Endothelial cell of umbilical vein (primary cell): ENCODE results near the gene DHX16. TPM values are rescaled to one million over a fixed set of nuclear protein-coding genes. Genes with fewer than 3 reads are reported as not detected.

ENCODE experiments used
- BruUV-seq: library from RNA; stranded (reverse); fragments of 400-500 nt; replicated peaks from 2 replicates; lab custom pipeline; 2021; lab: Mats Ljungman, UMichigan
- CTCF ChIA-PET: fragments of 300-600, 350-600 bp; sonication (Branson Sonifier 250); formaldehyde crosslinking; loops from one replicate; lab custom pipeline; 2021; ENCODE audit warnings: antibody characterized with exemption, inconsistent platforms; lab: Charles Lee
- POLR2A ChIA-PET: fragments of 300-600, 350-600 bp; sonication (Branson Sonifier 250); formaldehyde crosslinking; loops from one replicate; lab custom pipeline; 2021; ENCODE audit warnings: antibody characterized with exemption, inconsistent platforms; lab: Charles Lee
- DNase-seq: peaks from one replicate; pipeline ENCODE4 v3.0.0-alpha.2; 2011; ENCODE audit warnings: low read depth, low spot score
- FAIRE-seq: peaks from 2 replicates; lab custom pipeline; 2011; peaks lifted over from hg19 to GRCh38; lab: Jason Lieb, UNC
- H2AFZ ChIP-seq: 2 replicates; pipeline ENCODE4 v1.6.0; 2012; ENCODE audit warnings: low read depth, low read length, control low read depth, inconsistent platforms
- H3K27ac ChIP-seq: 2 replicates; pipeline ENCODE4 v1.5.1; 2011; ENCODE audit warnings: low read depth, mild to moderate bottlenecking, control low read depth, low read length, moderate library complexity; ENCODE audit not compliant: insufficient read depth
- H3K27me3 ChIP-seq, 2 experiments: 2 replicates each; pipeline versions ENCODE4 v1.6.0 to v1.6.1; 2011; ENCODE audit warnings: low read length in 2 of 2, mixed read lengths in 1 of 2; ENCODE audit not compliant: control insufficient read depth in 2 of 2, insufficient read depth in 2 of 2
- H3K36me3 ChIP-seq, 2 experiments: 2 replicates in 1 of 2; 3 replicates in 1 of 2; pipeline ENCODE4 v1.5.1; 2011; ENCODE audit warnings: low read length in 2 of 2, mild to moderate bottlenecking in 1 of 2, moderate library complexity in 1 of 2; ENCODE audit not compliant: control insufficient read depth in 2 of 2, insufficient read depth in 2 of 2; ENCODE audit errors: extremely low read depth in 1 of 2
- H3K4me1 ChIP-seq: 3 replicates; pipeline ENCODE4 v1.5.1; 2011; ENCODE audit warnings: mild to moderate bottlenecking, low read length; ENCODE audit not compliant: control insufficient read depth, insufficient read depth; ENCODE audit errors: extremely low read depth
- H3K4me2 ChIP-seq: 2 replicates; pipeline ENCODE4 v1.6.1; 2011; ENCODE audit warnings: low read length, control low read depth, mixed read lengths; ENCODE audit not compliant: insufficient read depth
- H3K4me3 ChIP-seq, 3 experiments: fragments of 200-600 bp in 1 of 3; sonication (generic), shearing (Covaris generic) in 1 of 3; replicated peaks in 1 of 3; 2 replicates each; pipeline ENCODE4 v1.5.1; 2011 to 2016; ENCODE audit warnings: control low read depth in 3 of 3, low read length in 3 of 3, mild to moderate bottlenecking in 2 of 3, inconsistent platforms in 1 of 3, low read depth in 1 of 3, moderate library complexity in 1 of 3; ENCODE audit not compliant: insufficient read depth in 1 of 3
- H3K79me2 ChIP-seq: 2 replicates; pipeline ENCODE4 v1.6.0; 2012; ENCODE audit warnings: low read length, inconsistent platforms; ENCODE audit not compliant: control insufficient read depth, insufficient read depth
- H3K9ac ChIP-seq: replicated peaks from 2 replicates; pipeline ENCODE3; 2011; ENCODE audit warnings: low read length, control low read depth; ENCODE audit not compliant: insufficient read depth; ENCODE audit errors: extremely low read depth
- H3K9me1 ChIP-seq: replicated peaks from 3 replicates; pipeline ENCODE4 v1.6.0; 2011; ENCODE audit warnings: mild to moderate bottlenecking, low read length; ENCODE audit not compliant: control insufficient read depth, insufficient read depth; ENCODE audit errors: extremely low read depth
- H3K9me3 ChIP-seq: replicated peaks from 2 replicates; pipeline ENCODE4 v1.5.1; 2012; ENCODE audit warnings: low read length, inconsistent platforms; ENCODE audit not compliant: control insufficient read depth, insufficient read depth
- H4K20me1 ChIP-seq: replicated peaks from 2 replicates; pipeline ENCODE3; 2011; ENCODE audit warnings: mild to moderate bottlenecking, low read length; ENCODE audit not compliant: control insufficient read depth, insufficient read depth; ENCODE audit errors: extremely low read depth
- EZH2 ChIP-seq: IDR thresholded peaks from 2 replicates; pipeline ENCODE4 v1.6.1; 2012; ENCODE audit warnings: borderline replicate concordance, low read depth, mild to moderate bottlenecking, moderate library complexity, low read length, inconsistent platforms; ENCODE audit not compliant: severe bottlenecking
- FOS ChIP-seq: IDR thresholded peaks from 2 replicates; pipeline ENCODE4 v1.6.1; 2011; ENCODE audit warnings: mild to moderate bottlenecking, low read length, moderate library complexity, borderline replicate concordance; ENCODE audit not compliant: insufficient read depth
- GATA2 ChIP-seq: IDR thresholded peaks from 2 replicates; pipeline ENCODE4 v1.7.0; 2011; ENCODE audit warnings: low read depth, mild to moderate bottlenecking, moderate library complexity, mixed read lengths, low read length; ENCODE audit not compliant: insufficient read length, insufficient read depth
- JUN ChIP-seq: IDR thresholded peaks from 2 replicates; pipeline ENCODE4 v1.6.1; 2011; ENCODE audit warnings: borderline replicate concordance, low read depth; ENCODE audit not compliant: insufficient read length, insufficient read depth
- MYC ChIP-seq: IDR thresholded peaks from one replicate; pipeline ENCODE4 v1.6.1; 2011; ENCODE audit warnings: mild to moderate bottlenecking, low read depth, low read length
- POLR2A ChIP-seq: IDR thresholded peaks from 2 replicates; pipeline ENCODE4 v1.6.1; 2012; ENCODE audit warnings: low read depth, mild to moderate bottlenecking, control low read depth, low read length
- POLR2AphosphoS5 ChIP-seq: IDR thresholded peaks from 2 replicates; pipeline ENCODE4 v1.6.1; 2012; ENCODE audit warnings: low read depth, mild to moderate bottlenecking, control low read depth, low read length, moderate library complexity; ENCODE audit not compliant: insufficient read depth
- dilution Hi-C: fragments of 300-500 bp; cut with MboI; formaldehyde crosslinking; loops from one replicate; pipeline ENCODE4 v1.15.0; 2019; ENCODE audit warnings: low sequenced_read_pairs; ENCODE audit not compliant: extremely low pct_ligation_motif_present
- intact Hi-C: fragments of 100-400 bp; cut with micrococcal nuclease; formaldehyde crosslinking; loops from one replicate; pipeline ENCODE4 v1.10.0; 2022
- polyA plus RNA-seq, 4 experiments: library from polyadenylated mRNA; depleted of rRNA in 3 of 4; stranded (reverse) in 3 of 4; unstranded in 1 of 4; fragments of >200 nt; gene quantifications; 2 replicates each; pipeline versions ENCODE4 v1.2.1 to v1.2.3, GENCODE V29; 2011 to 2012; ENCODE audit warnings: missing spikeins in 1 of 4
- total RNA-seq: library from RNA; stranded (reverse); gene quantifications from 2 replicates; pipeline ENCODE4 v1.2.3, GENCODE V29; 2021
- TF ChIP-seq, protein P1 (sequence below), 2 donors: IDR thresholded peaks; 1 replicate in 1 of 2; 2 replicates in 1 of 2; pipeline ENCODE4 v1.5.1; 2011; ENCODE audit warnings: low read length in 2 of 2, mild to moderate bottlenecking in 2 of 2, moderate library complexity in 2 of 2, control low read depth in 1 of 2, inconsistent platforms in 1 of 2, low read depth in 1 of 2; ENCODE audit not compliant: insufficient read depth in 1 of 2; ENCODE audit errors: extremely low read depth in 1 of 2
- TF ChIP-seq, protein P2 (sequence below): IDR thresholded peaks from 2 replicates; pipeline ENCODE4 v1.6.1; 2011; ENCODE audit not compliant: insufficient read depth, insufficient read length

DHX16 gene
- total and polyA plus RNA-seq, 2 donors (not counting 3 experiments of a cell fraction or from before 2014, with no cell fraction given), result 38.2 to 66.5 TPM

GRCh38 chr6:30643656-30644055 lies 29.1 kb downstream of the DHX16 start:
- Histone ChIP-seq H3K4me2 (no peak overlapping the region), H2AFZ (no peak overlapping the region), H3K9ac (no peak overlapping the region), H3K36me3 (peaks cover 2 to 15% of the 10 kb centered on the region in 2 experiments), H3K4me1 (peaks cover 8% of the 10 kb centered on the region), H3K4me3 (no peak overlapping the region), H3K27ac (no peak overlapping the region), H3K79me2 (peaks cover 17% of the 10 kb centered on the region), H3K9me3 (no peaks in the 10 kb centered on the region), H4K20me1 (no peaks in the 10 kb centered on the region), H3K9me1 (no peaks in the 10 kb centered on the region), H3K27me3 (no peaks in the 10 kb centered on the region)
- TF ChIP-seq, protein P1, sequence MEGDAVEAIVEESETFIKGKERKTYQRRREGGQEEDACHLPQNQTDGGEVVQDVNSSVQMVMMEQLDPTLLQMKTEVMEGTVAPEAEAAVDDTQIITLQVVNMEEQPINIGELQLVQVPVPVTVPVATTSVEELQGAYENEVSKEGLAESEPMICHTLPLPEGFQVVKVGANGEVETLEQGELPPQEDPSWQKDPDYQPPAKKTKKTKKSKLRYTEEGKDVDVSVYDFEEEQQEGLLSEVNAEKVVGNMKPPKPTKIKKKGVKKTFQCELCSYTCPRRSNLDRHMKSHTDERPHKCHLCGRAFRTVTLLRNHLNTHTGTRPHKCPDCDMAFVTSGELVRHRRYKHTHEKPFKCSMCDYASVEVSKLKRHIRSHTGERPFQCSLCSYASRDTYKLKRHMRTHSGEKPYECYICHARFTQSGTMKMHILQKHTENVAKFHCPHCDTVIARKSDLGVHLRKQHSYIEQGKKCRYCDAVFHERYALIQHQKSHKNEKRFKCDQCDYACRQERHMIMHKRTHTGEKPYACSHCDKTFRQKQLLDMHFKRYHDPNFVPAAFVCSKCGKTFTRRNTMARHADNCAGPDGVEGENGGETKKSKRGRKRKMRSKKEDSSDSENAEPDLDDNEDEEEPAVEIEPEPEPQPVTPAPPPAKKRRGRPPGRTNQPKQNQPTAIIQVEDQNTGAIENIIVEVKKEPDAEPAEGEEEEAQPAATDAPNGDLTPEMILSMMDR (IDR thresholded peaks at IDR 0.05; ENCODE audit: extremely low read depth in 1 of 2, insufficient read depth in 1 of 2, low read depth in 1 of 2, low read length in 2 of 2), result no peak
- TF ChIP-seq, protein P2, sequence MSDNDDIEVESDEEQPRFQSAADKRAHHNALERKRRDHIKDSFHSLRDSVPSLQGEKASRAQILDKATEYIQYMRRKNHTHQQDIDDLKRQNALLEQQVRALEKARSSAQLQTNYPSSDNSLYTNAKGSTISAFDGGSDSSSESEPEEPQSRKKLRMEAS, result no peak
- TF ChIP-seq EZH2, result no peak
- no peak for TF ChIP-seq POLR2A
- no peak for TF ChIP-seq JUN
- TF ChIP-seq GATA2, result no peak
- no peak for TF ChIP-seq FOS
- no peak for TF ChIP-seq POLR2AphosphoS5
- no peak for TF ChIP-seq MYC
- intact Hi-C loops, result no loop called here
- no TSS peak for BruUV-seq
- DNase-seq (no peak), FAIRE-seq (no peak)
- ChIA-PET CTCF (no interaction called here), POLR2A (no interaction called here)
- dilution Hi-C loops, result no loop called here
